GM13977 (cell line): ENCODE results near the gene MRPL20.
A peak's percentile ranks its signal among the peaks of the same experiment; 100 is the strongest.
"Not testable (repeated sequence)": the region's sequence is repeated elsewhere in the genome, so short reads cannot be mapped to it uniquely, and the experiment has no call there.

Source experiments
- DNase-seq: peaks from one replicate; pipeline ENCODE4 v3.0.0; 2012; ENCODE audit warnings: low spot score
- CTCF ChIP-seq: IDR thresholded peaks from 2 replicates; pipeline ENCODE4 v1.5.1; 2012; ENCODE audit warnings: mild to moderate bottlenecking, control low read depth; ENCODE audit not compliant: insufficient read depth; ENCODE audit errors: extremely low read depth, missing control alignments
- in situ Hi-C: fragments of 300-500 bp; cut with MboI; formaldehyde crosslinking; loops from one replicate; pipeline ENCODE4 v1.12.0; 2022; ENCODE audit warnings: low sequenced_read_pairs, low pct_unique_long_range_greater_than_20kb, mixed read lengths, inconsistent platforms; ENCODE audit not compliant: unreplicated experiment

MRPL20 gene

GRCh38 chr1:1406821-1407635 lies at the start of gene MRPL20:
Gene MRPL20, minus strand, starts transcription at chr1:1407293. Its CDS starts 76 bp downstream, at chr1:1407217.
- no peak for TF ChIP-seq CTCF
- in situ Hi-C loops, result no loop called here
- DNase-seq, result peak; percentile 98

GRCh38 chr1:1456683-1457255 lies 49.7 kb upstream of the MRPL20 start:
- DNase-seq, in situ Hi-C loops: not testable (repeated sequence)

- DNase-seq, in situ Hi-C loops: not testable (repeated sequence)
Measured at GRCh38 chr1:1455934-1456333, 48.8 kb upstream of the MRPL20 start.

GRCh38 chr1:1455366-1455884 lies 48.3 kb upstream of the MRPL20 start:
- no peak for TF ChIP-seq CTCF
- in situ Hi-C loops, result no loop called here
- DNase-seq, result no peak

GRCh38 chr1:1454286-1455056 lies 47.4 kb upstream of the MRPL20 start:
- DNase-seq, in situ Hi-C loops: not testable (repeated sequence)

- in situ Hi-C loops, result no loop called here
- TF ChIP-seq CTCF, result no peak
- DNase-seq, result no peak
Measured at GRCh38 chr1:1452882-1453281, 45.8 kb upstream of the MRPL20 start.

GRCh38 chr1:1452365-1452739 lies 45.3 kb upstream of the MRPL20 start:
- DNase-seq, in situ Hi-C loops: not testable (repeated sequence)

GRCh38 chr1:1451696-1452364 lies 44.7 kb upstream of the MRPL20 start:
- no peak for TF ChIP-seq CTCF
- in situ Hi-C loops, result no loop called here
- DNase-seq, result no peak

- in situ Hi-C loops, DNase-seq: not testable (repeated sequence)
Measured at GRCh38 chr1:1450616-1451015, 43.5 kb upstream of the MRPL20 start.
